ENCODE results near the gene C12orf43. TPM values are rescaled to one million over a fixed set of nuclear protein-coding genes. Genes with fewer than 3 reads are reported as not detected.
A peak's percentile ranks its signal among the peaks of the same experiment; 100 is the strongest.

The C12orf43 gene
- total RNA-seq, 6 donors from 2014 or later, result 12.2 to 19.6 (median 16.0) TPM

- no peak for TF ChIP-seq POLR2AphosphoS5 (IDR thresholded peaks at IDR 0.05)
- no peak for TF ChIP-seq POLR2A (IDR thresholded peaks at IDR 0.05)
- no peak for TF ChIP-seq EP300 (IDR thresholded peaks at IDR 0.05)
- TF ChIP-seq CTCF (IDR thresholded peaks at IDR 0.05), result no peak
- H3K4me1 ChIP-seq, result no peaks in the 10 kb centered on the region
These were observed 24.3 kb downstream of the C12orf43 start for GRCh38 chr12:120991965-120992364.

DNA sequence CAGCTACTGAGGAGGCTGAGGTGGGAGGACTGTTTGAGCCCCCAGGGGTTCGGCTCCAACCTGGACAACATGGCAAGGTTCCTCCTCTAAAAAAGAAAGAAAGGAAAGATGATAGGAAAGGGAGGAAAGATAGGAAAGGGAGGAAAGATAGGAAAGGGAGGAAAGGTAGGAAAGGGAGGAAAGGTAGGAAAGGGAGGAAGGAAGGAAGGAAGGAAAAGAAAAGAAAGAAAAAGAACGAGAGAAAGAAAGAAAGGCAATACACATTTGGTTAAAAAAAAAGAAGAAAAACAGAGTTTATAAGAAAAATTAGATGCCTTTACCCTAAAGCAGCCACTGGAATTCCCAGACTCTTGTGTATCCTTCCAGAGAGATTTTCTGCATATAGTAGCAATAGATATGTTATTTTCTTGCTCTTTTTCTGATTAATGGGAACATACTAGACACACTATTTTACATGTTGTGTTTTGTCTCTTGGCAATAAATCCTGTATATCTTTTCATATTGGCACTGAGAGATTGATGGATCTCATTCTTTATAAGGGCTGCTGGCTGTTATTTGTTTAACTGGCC is 25.7 kb downstream of the C12orf43 start:
- Histone ChIP-seq H3K27ac (no peak overlapping the region), H3K9me3 (no peaks in the 10 kb centered on the region), H3K4me1 (no peaks in the 10 kb centered on the region), H3K27me3 (no peaks in the 10 kb centered on the region), H3K4me3 (no peak overlapping the region), H3K36me3 (no peaks in the 10 kb centered on the region)
- no peak for TF ChIP-seq EP300 (IDR thresholded peaks at IDR 0.05)
- TF ChIP-seq CTCF (IDR thresholded peaks at IDR 0.05), result no peak
- no peak for TF ChIP-seq POLR2A (IDR thresholded peaks at IDR 0.05)
- 67 to 78% methylated on average over 2 of the region's 2 CpGs for WGBS, 2 donors
- no peak for DNase-seq
- no peak for ATAC-seq (ENCODE audit: low FRiP score in 2 of 2)

More at GRCh38 chr12:120991965-120992364, 24.3 kb downstream of the C12orf43 start:
- Histone ChIP-seq H3K36me3 (no peaks in the 10 kb centered on the region), H3K4me3 (no peak overlapping the region), H3K27ac (no peak overlapping the region), H3K9me3 (no peaks in the 10 kb centered on the region), H3K27me3 (no peaks in the 10 kb centered on the region)
- ATAC-seq (ENCODE audit: low FRiP score in 2 of 2), result no peak
- DNase-seq, result no peak

GRCh38 chr12:120989687-120990086 is 26.6 kb downstream of the C12orf43 start:
- Histone ChIP-seq H3K36me3 (no peaks in the 10 kb centered on the region), H3K4me1 (no peaks in the 10 kb centered on the region), H3K4me3 (no peak overlapping the region), H3K27ac (no peak overlapping the region), H3K27me3 (no peaks in the 10 kb centered on the region), H3K9me3 (no peaks in the 10 kb centered on the region)
- WGBS, 2 donors, result 73 to 95% methylated on average over 3 of the region's 3 CpGs
- DNase-seq (no peak), ATAC-seq (ENCODE audit: low FRiP score in 2 of 2) (no peak)
- TF ChIP-seq POLR2AphosphoS5 (IDR thresholded peaks at IDR 0.05) (no peak), CTCF (IDR thresholded peaks at IDR 0.05) (no peak), EP300 (IDR thresholded peaks at IDR 0.05) (no peak), POLR2A (IDR thresholded peaks at IDR 0.05) (no peak)

DNA sequence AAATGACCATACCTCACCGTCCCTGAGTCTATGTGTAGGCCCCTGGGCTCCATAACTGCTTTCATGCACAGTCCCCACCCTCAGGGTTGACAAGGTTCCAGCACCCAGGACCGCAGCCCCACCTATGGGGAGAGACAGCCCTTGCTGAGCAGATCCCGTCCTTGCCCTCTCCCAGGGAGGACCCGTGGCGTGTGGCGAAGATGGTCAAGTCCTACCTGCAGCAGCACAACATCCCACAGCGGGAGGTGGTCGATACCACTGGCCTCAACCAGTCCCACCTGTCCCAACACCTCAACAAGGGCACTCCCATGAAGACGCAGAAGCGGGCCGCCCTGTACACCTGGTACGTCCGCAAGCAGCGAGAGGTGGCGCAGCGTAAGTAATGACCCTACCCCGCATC is 27.6 kb downstream of the C12orf43 start:
- 89 to 91% methylated on average over 17 of the region's 17 CpGs for WGBS, 2 donors

More for the DNA sequence above, 27.6 kb downstream of the C12orf43 start:
- no peaks in the 10 kb centered on the region for H3K9me3 ChIP-seq
- TF ChIP-seq EP300 (IDR thresholded peaks at IDR 0.05), result no peak
- no peak for TF ChIP-seq CTCF (IDR thresholded peaks at IDR 0.05)
- no peak for TF ChIP-seq POLR2A (IDR thresholded peaks at IDR 0.05)
- no peak for TF ChIP-seq POLR2AphosphoS5 (IDR thresholded peaks at IDR 0.05)
- H3K36me3 ChIP-seq, result no peaks in the 10 kb centered on the region
- H3K4me3 ChIP-seq, result no peak overlapping the region
- no peaks in the 10 kb centered on the region for H3K4me1 ChIP-seq
- peak in 1 of 2 donors; percentile 31 for DNase-seq
- peak in 1 of 2 donors; percentile 31 for ATAC-seq (ENCODE audit: low FRiP score in 2 of 2)
- H3K27ac ChIP-seq, result no peak overlapping the region
- H3K27me3 ChIP-seq, result no peaks in the 10 kb centered on the region

Data from upper lobe of left lung (tissue), 6 donors.